ENCODE measurements around the gene FSTL4.

The FSTL4 gene

DNA sequence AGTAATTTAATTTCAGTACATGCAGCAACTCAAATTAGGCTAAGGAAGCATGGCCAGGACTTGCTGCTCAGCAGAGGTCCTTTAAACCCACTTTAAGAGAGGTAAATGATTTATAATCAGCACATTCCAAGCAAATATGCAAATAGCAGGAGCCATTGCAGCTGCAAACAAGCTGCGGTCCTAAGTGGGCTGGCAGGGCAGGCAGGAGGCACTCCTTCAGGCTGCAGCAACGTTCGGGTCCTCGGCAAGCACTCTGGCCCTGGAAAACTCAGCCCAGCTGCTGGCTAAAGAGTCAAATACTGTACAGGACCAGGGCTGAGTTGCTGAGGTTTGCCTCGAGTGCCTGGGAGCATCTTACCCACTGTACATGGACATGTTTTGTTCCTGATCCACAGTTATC is 126.9 kb downstream of the FSTL4 start:
- DNase-seq (ENCODE audit: insufficient read length, low spot score) (no peak), FAIRE-seq (no peak)

DNA sequence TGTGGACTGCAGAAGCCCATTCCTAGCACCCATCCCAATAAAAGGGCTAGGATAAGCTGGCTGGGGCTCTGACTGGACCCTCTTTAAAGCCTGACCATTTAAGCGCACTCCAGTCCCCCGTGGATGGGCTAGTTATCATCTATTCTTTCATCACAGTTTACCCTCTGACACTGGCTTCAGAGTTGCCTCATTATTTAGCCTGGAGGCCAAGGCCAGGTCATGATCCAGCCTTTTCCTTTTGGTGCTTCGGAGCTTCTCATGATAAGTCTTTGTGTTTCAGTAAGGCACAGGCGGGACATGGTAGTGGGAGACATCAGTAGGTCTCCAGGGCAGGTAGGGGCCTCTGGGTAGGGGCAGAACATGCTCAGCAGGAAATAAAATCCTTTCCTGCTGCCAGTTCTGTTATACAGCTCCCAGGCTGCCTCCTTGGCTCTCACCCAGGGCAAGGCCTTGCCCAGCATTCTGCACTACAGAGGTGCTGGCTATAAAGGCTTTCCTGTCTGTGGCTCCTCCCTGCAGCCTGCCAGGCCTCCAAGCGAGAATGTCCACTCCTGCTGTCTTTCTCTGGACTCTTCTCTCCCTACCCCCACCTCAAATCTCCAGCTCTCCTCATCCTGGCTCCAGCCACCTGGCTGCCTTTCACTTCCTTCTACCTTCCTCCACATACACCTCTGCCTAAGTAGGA is 128.8 kb downstream of the FSTL4 start:
- FAIRE-seq, result no peak
- DNase-seq (ENCODE audit: insufficient read length, low spot score), result no peak

DNA sequence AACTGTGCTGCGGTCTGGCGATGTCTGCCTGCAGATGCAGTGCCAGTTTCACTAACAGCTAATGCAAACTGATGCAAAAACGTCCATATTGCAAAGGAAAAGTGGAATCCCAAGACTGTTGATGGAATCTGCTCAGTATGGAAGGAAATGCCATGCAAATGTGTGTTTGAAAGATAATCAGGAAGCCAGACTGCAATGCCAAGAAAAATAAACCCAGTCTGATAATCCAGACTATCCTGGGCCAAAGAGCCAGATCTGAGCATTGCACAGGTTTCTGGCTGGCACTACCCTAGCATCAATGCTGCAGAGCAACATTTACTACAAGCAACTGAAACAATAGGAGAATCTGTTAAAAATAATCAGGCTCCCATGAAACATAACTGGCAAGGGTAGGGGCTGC is 130.3 kb downstream of the FSTL4 start:
- no peak for FAIRE-seq
- DNase-seq (ENCODE audit: insufficient read length, low spot score), result no peak

DNA sequence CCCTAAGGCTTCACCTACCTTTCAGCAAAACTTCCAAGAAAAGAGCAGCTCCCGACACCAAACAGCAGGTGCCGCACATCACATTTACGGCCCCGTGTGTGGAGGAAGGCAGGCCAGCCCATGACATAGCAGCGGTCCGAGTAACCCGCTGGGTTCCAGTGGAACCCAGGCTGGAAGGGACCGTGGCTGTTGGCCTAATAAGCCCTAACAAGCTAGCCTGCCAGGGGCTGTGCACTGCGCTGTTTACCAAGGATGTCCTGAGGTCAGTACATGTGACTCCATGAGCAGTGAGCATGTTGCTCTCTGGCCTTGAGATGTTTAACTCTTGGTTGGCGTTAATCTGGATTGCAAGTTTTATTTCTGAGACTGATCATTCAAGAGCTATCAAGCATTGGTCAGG is 131.5 kb downstream of the FSTL4 start:
- no peak for FAIRE-seq
- no peak for DNase-seq (ENCODE audit: insufficient read length, low spot score)

DNA sequence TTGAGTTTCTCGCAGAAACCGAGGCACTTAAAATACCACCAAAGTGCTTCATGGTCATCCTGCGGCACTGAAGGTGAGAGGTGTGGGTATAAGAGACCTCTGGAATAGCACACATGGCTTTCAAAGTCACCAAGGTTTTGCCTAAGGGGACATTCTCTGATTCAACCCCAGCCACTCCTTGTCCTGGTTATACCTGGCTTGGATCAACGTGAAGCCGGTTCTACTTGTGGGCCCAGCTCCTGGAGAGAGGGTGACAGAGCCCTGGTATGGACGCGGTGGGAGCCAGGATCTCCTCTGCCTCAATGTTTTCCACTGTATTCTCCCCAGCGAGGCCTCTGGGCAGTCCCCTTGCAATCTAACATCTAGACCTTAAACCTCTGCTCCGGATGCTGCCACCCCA is 132.0 kb downstream of the FSTL4 start:
- no peak for FAIRE-seq
- no peak for DNase-seq (ENCODE audit: insufficient read length, low spot score)

DNA sequence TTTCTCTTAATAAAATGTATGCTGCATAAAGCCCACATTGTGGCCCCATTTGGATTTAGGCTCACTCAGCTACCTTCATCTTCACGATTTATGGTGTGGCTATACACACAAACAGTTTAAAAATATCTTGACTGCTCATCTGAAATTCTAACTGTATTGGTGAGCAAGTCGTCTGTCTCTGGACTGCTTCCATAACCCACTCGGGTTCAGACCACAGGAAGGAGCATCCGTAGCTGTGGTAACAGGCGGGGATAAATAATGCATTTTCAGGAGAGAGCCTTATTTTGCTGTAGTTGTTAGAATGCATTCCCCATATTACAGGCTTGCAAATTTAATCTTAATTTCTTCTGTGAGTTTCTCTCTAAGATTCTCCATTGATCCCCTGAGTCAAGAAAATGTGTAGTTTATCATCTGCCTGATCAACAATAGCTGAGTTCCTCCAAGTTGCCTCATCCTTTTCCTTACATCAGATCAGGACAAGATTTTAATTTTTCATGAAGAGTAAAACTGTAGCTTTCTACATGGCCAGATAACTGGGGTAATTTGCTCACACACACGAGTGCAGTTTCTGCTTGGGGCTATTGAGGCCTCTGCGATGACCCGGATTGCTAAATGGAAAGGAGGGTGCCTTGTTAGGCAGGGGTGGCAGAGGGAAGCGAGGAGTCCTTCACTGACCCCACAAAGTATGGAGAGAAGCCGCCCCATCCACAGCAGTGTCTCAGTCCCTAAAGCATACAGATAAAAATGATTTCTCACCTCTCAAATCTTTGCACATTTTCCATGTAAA is 133.9 kb downstream of the FSTL4 start:
- FAIRE-seq (no peak), DNase-seq (ENCODE audit: insufficient read length, low spot score) (no peak)

DNA sequence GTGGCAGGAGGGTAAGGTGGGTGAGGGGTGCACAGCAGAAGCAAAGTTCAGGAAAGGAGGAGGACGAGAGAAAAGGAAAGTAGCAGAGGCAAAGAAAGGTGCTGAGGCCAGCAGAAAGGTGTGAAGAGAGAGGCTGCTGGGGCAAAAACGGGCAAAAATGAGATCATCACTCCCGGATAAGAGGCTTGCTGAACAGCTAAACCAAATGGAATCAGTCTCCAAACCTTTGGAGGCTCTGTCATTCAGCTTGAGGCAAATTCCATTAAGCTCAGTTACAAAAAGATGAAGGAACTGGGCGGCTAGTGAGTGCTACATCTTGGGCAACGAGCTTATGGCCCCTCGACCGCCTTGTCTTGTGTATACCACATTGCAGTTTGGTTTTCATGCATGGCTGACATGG is 136.4 kb downstream of the FSTL4 start:
- DNase-seq (ENCODE audit: insufficient read length, low spot score) (no peak), FAIRE-seq (no peak)

DNA sequence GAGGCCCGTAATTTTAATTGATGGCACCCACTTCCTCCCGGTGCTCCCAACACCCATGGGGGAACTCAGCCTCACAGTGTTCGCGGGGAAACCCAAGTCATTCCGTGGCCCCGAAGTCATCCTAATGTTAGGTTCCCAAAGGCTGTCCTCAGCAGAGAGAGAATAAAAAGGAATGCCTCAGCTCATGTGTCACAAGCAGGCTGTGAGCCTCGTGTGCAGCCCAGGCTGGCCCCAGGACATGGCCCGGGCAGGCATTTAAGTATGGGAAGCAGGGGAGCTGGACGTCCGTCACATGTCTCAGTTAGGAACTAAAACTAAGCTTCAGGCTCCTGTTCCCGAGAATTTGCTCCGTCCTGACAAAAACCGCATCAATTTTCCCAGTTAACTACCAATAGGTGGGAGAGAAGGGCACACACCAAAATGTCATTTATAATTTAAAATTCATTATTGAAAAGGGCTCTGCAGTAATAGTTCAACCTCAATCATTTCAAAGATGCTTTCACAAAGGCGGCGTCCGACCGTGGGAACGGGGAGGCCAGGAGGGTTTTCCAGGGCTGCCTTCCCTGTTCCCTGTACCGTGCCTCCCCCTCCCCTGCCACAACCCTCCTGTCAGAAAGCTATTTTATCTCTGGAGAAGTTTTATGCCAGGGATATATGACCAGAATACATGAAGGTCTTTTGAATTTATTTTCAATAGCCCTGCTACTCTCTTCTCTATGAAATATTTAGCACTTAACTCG is 137.3 kb downstream of the FSTL4 start:
- FAIRE-seq, result no peak
- no peak for DNase-seq (ENCODE audit: insufficient read length, low spot score)

DNA sequence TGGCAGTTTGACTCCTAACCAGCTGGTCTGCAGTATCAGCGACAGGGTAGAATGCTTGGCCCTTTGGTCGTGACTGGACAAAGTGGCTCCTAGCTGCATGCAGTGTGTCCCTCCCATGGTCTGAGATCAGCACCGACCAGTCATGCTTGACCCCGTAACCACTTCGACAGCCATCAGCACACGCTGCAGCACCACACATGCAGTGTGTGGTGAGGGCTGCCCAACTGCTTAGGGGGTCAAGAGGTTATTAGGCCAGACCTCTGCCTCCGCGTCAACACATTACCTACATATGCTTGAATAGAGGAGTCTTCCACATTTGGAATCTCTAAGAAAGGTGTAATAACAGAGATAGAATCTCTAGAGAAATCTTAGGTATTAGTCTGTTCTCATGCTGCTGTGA is 139.1 kb downstream of the FSTL4 start:
- FAIRE-seq, result no peak
- no peak for DNase-seq (ENCODE audit: insufficient read length, low spot score)

DNA sequence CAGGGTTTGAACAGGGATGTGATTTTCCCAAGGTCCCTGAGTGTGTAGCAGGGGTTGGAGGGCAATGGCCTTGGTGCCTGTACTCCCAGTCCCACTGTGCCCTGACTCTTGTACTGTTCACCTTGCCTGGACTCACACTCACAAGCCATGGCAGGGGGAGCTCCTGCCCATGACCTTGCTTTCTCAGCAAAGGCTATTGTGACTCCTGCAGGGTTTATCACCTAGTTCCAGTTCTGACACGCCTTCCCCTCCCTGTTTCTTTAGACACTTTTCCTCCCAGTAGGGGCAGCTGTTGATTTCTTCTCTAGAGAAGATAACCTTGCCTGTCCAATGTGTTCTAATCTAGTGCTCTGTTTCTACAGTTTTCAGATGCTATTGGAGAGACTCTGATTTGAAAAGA is 139.5 kb downstream of the FSTL4 start:
- no peak for DNase-seq (ENCODE audit: insufficient read length, low spot score)
- FAIRE-seq, result no peak

DNA sequence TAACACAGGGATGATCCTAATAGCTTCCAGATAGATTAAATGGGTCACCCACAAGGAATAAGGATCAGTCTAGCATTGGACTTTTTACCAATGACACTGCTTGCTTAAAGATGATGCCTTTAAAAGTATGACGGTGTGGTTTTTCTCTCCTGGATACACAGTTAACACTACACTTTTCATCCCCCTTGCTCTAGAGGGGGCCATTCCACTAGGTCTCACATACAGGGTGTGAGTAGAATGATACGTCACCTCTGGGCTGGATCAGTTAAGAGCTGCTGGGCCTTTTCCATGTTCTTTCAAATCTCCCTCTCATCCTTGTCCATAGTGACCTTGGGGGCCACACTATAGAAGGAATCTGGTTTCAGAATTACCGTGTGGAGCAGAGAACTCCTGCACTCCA is 140.6 kb downstream of the FSTL4 start:
- no peak for DNase-seq (ENCODE audit: insufficient read length, low spot score)
- no peak for FAIRE-seq

DNA sequence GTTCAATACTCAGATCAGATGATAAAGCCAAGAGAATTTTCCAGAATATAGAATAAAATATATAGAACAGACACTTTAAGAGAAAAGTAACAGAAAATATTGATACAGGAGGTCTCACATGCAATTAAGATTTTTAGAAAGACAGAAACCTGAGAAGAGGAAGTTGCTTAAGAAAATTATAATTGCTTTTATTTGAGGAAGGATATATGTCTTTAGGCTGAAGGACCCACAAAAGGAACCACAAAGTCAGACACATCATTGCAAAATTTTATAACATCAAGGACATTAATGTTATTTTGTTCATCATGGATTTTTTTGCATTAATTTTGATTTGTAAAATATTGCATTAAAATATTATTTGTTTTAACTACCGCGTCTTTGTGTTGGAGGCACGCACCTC is 141.5 kb downstream of the FSTL4 start:
- FAIRE-seq, result no peak
- no peak for DNase-seq (ENCODE audit: insufficient read length, low spot score)

DNA sequence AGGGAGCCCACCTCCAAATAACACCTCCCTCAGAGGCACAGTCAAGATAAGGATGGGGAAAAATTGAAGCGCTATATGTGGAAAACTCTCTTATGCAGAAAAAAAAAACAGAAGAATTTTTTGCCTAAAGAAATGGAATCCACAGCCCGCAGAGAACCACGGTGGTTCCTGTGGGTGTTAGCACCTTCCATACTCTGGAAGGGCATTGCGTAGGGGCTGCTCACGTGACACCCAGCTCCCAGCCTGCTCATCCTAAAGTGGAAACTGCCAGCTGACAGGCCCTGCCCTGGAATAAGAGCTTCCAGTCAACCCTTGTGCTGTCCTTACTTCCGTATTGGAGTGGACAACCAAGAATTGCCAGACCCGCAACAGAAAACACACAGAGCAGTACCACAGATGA is 142.5 kb downstream of the FSTL4 start:
- FAIRE-seq (no peak), DNase-seq (ENCODE audit: insufficient read length, low spot score) (no peak)

DNA sequence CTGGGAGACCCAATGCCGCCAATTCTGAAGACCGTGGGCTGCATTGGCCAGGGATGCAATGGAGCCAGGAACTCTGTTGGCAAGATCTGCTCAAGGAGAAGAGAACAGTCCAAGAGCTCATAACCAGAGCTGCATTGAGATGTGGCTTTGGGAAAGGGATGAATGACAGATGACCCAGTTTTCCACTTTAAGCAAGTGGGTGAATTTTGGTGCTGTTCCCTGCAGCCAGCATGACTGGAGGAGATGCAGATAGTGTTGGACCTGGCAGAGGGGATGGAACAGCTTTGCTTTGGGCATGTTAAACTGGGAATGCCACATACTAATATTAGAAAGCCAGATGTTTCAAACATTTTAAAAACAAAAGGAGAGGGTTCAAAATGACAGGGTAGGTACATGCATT is 143.1 kb downstream of the FSTL4 start:
- no peak for FAIRE-seq
- DNase-seq (ENCODE audit: insufficient read length, low spot score), result no peak

DNA sequence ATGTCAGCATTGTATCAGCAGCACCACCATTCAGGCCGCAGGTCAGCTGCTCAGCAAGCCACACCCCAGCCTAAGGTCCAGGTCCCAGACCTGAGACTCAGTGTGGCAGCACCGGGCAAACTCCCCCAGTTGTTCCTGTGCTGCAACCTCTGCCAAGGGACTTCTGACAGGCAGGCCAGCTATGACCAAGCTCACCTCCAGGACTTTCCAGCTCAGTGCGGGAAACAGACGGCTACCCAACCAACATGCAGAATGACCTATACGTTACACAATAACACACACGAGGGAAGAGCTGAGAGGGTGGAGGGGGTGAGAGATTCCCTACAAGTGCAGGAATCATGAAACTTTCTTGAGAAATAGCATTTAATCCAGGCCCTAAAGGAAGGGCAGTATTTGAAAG is 143.7 kb downstream of the FSTL4 start:
- DNase-seq (ENCODE audit: insufficient read length, low spot score) (no peak), FAIRE-seq (no peak)

DNA sequence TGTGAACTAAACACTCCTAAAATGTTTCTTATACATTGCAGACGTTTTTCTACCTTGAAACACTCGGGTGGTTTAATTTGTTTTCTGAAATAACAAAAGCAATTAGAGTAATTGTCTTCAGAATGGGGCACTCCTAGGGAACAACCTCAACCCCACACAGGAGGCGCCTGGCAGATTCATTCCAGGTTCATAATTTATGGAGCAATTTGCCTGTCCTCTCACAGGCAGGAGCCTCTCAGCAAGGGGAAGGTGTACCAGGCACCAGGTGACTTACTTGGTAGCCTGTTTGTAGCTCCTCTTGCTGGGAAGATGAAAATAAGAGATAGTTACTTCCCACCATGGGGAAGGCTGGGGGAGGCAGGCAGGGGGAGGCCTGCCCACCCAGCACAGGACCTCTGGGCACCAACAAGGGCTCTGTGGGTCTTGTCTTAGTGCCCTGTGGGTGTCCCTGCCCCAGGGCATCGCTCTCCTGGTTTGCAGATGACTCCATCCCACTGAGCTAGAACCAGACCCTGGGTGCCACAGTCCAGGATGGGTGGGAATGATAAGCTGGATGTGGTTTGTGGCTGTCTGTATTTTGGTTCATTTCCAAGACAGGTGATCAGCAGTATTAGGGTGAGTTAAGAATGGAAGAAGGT is 144.4 kb downstream of the FSTL4 start:
- no peak for DNase-seq (ENCODE audit: insufficient read length, low spot score)
- no peak for FAIRE-seq

DNA sequence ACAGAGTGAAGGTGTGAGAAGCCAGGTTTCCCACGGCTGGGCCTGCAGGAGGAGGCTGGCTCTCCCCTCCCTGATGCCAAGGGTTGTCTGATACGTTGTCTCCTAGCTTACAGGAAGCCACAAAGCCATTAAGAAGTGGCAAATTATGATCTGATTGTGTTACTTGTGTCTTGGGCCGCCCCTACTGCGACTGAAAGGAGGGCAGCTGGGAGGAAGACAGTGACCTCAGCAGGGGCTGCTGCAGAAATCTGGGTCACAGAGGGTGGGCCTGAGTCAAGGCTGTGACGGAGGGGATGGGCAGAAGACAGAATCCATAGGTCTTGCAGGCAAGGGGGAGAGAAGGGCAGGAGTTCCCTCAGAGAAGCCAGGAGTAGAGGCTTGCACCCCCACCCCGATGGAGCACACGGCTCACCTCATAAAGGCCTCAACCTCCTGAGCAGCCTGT is 145.0 kb downstream of the FSTL4 start:
- no peak for FAIRE-seq

DNA sequence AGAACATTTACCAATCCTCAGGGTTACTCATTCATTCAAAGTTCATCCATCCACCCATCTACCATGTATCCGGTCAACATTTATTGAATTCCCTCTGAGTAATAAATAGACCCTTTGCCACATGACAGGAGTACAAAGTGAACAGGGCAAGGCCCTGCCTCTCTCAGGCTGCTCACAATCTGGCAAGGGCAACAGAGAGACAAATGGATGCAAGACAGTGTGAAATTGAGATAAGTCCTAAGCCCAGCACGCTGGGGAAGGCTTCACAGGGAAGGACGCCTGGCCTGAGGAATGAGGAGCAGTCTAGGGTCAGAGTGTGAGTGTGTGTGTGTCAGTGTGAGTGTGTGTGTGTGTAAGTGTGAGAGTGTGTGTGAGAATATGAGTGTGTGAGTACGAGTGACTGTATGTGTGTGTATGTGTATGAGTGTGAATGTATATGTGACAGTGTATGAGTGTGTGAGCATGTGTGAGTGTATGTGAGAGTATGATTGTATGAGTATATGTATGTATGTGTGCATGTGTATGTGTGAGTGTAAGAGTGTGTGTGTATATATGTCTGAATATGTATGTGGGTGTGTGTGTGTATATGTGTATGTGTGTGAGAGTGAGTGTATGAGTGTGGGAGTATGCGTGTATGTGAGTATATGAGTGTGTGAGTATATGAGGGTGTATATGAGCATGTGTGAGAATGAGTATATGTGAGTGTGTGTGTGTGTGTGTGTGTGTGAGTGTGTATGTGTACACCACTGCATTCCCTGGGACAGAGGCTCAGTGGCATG is 145.6 kb downstream of the FSTL4 start:
- FAIRE-seq (no peak), DNase-seq (ENCODE audit: insufficient read length, low spot score) (no peak)

More for the DNA sequence above, 145.0 kb downstream of the FSTL4 start:
- DNase-seq (ENCODE audit: insufficient read length, low spot score), result no peak

DNA sequence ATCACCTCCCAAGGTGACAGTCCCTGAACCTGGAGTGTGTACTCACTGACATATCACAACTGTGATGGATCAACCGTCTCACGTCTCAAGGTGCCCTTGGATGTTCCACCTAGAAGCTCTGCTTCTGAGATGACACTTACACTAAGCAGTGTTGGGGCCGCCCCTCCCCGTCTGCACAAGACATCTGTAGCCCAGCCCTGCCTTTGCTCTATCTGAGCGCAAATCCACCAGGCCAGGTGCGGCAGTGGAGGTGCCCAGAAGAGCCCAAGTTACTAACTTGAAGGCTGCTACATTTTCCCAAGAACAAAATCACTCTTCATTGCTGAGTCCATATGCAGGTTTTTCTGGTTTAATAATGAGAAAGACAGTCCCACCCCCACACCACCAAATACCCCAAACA is 148.3 kb downstream of the FSTL4 start:
- FAIRE-seq (no peak), DNase-seq (ENCODE audit: insufficient read length, low spot score) (no peak)

DNA sequence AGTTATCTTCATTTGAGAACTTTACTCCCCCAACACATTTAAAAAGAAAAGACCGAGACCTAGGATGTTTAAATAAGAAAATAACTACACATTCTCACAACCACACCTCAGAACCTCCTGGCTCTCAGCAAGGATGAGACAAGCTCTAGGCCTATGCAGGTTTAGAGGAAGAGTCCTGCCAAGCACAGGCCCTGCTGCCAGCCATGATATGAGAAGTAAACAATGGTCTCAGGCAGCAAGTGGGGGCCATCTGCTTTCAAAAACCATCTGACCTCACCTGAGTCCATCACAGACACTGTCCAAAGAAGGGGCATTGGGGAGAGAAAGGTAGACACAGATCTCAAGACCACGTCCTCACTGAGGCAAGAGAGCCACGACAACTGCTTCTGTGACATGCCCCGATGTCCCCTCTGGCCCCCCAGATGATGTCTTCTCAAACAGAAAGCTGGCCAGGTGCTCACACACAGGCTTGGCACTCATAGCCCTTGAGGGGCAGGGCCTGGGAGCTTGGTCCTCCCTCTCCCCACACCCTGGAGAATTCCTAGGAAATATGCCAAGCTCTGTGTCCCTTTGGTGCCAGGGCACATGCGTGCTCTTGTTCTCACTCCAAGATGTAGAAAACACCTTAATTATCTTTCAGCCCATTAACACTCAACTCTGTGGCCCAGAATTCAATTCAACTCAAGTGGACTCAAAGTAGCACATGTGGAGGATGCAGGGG is 150.4 kb downstream of the FSTL4 start:
- DNase-seq (ENCODE audit: insufficient read length, low spot score) (no peak), FAIRE-seq (no peak)

All from GM19239 (cell line).